ENCODE data around the gene NDST1.

Gene NDST1

GRCh38 chr5:150573216-150573615 is 65.3 kb downstream of the NDST1 start:
- no peak overlapping the region for H3K27ac ChIP-seq
- TF ChIP-seq ZFX (IDR thresholded peaks at IDR 0.05), result no peak
- TF ChIP-seq, protein P1, sequence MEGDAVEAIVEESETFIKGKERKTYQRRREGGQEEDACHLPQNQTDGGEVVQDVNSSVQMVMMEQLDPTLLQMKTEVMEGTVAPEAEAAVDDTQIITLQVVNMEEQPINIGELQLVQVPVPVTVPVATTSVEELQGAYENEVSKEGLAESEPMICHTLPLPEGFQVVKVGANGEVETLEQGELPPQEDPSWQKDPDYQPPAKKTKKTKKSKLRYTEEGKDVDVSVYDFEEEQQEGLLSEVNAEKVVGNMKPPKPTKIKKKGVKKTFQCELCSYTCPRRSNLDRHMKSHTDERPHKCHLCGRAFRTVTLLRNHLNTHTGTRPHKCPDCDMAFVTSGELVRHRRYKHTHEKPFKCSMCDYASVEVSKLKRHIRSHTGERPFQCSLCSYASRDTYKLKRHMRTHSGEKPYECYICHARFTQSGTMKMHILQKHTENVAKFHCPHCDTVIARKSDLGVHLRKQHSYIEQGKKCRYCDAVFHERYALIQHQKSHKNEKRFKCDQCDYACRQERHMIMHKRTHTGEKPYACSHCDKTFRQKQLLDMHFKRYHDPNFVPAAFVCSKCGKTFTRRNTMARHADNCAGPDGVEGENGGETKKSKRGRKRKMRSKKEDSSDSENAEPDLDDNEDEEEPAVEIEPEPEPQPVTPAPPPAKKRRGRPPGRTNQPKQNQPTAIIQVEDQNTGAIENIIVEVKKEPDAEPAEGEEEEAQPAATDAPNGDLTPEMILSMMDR (conservative IDR thresholded peaks at IDR 0.05), result no peak

DNA sequence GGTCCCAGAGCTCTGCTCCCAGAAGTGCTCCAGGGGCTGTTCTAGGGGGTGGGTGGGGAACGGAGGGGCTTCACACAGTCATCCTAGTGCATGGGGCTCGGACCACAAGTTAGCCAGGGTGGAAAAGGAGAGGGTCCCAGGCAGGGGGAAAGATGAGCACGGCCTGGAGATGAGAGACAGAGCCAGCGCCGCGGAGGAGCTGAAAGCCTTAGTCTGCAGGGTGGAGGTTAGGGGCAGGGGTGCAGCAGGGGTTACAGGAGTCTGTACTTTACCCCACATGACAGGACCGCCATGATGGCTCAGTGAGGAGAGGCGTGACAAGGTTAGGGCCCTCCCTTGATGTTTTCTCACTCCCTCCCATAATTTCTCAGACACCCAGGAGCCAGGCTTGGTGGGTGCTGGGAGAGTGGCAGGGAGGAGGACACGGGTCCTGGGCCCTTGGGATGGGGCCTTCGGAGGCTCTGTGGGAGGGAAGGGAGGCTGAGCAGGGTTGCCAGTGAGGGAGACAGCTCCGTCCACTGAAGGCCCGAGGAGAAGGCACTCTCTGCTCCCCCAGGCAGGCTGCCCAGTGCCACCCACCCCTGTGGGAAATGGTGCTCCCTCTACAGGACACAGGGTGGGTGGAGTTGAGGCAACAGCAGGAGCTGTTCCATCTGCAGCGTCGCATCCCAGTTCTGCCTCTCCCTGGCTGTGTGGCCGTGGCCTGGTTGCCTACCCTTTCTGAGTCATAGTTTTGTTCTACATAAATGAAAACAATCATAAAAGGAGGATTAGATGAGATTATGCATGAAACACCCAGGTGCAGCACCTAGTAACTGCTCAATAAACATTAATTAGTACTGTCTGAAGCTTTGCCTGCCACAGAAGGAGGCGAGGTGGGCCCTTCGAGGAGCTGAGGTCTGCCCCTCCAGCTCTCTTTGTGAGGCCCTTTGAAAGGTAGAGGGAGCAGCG is 66.2 kb downstream of the NDST1 start:
- TF ChIP-seq ZFX (IDR thresholded peaks at IDR 0.05), result no peak
- TF ChIP-seq, protein P1 (conservative IDR thresholded peaks at IDR 0.05), result no peak

GRCh38 chr5:150574818-150575547 is 67.1 kb downstream of the NDST1 start:
- no peak for TF ChIP-seq ZFX (IDR thresholded peaks at IDR 0.05)
- TF ChIP-seq, protein P1 (conservative IDR thresholded peaks at IDR 0.05), result no peak
- H3K27ac ChIP-seq, result no peak overlapping the region

More for the DNA sequence above, 66.2 kb downstream of the NDST1 start:
- no peak overlapping the region for H3K27ac ChIP-seq

GRCh38 chr5:150575745-150576448 is 68.0 kb downstream of the NDST1 start:
- no peak overlapping the region for H3K27ac ChIP-seq
- TF ChIP-seq, protein P1 (conservative IDR thresholded peaks at IDR 0.05), result no peak
- no peak for TF ChIP-seq ZFX (IDR thresholded peaks at IDR 0.05)

- TF ChIP-seq ZFX (IDR thresholded peaks at IDR 0.05), result no peak
- H3K27ac ChIP-seq, result no peak overlapping the region
Observed at GRCh38 chr5:150576449-150576949, 68.6 kb downstream of the NDST1 start.

- no peak overlapping the region for H3K27ac ChIP-seq
- no peak for TF ChIP-seq ZFX (IDR thresholded peaks at IDR 0.05)
- TF ChIP-seq, protein P1 (conservative IDR thresholded peaks at IDR 0.05), result no peak
Observed at GRCh38 chr5:150577378-150578139, 69.6 kb downstream of the NDST1 start.
